OCI-LY7 (cell line): Measurements from ENCODE around the gene BAHCC1.

ENCODE experiments used
- CTCF ChIP-seq: fragments of 200-600 bp; sonication (generic); conservative IDR thresholded peaks from 2 replicates; pipeline ENCODE4 v1.5.1; 2014; ENCODE audit warnings: mild to moderate bottlenecking, antibody characterized with exemption, low read length, moderate library complexity, mixed read lengths
- EZH2phosphoT487 ChIP-seq: fragments of 200-600 bp; sonication (generic); IDR thresholded peaks from 2 replicates; pipeline ENCODE4 v1.6.1; 2018; ENCODE audit warnings: low read depth, borderline replicate concordance, mild to moderate bottlenecking, mixed run types, antibody characterized with exemption, low read length, moderate library complexity, mixed read lengths

GRCh38 chr17:81447331-81447933, 52.2 kb downstream of the BAHCC1 start:
- TF ChIP-seq CTCF (no peak), EZH2phosphoT487 (no peak)
